DOHH2 (cell line): ENCODE results near the gene PCYOX1L.

Experiments used
- H3F3A ChIP-seq: fragments of 200-600 bp; sonication (generic), shearing (Covaris generic); 2 replicates; pipeline ENCODE4 v1.6.0; 2016; ENCODE audit warnings: antibody characterized with exemption, mild to moderate bottlenecking; ENCODE audit not compliant: control insufficient read depth, insufficient read depth
- H3K27ac ChIP-seq: fragments of 200-600 bp; sonication (generic); 2 replicates; pipeline ENCODE4 v1.5.1; 2014; ENCODE audit warnings: low read depth, mild to moderate bottlenecking, low read length, moderate library complexity
- H3K27me3 ChIP-seq: fragments of 200-600 bp; sonication (generic); 2 replicates; pipeline ENCODE4 v1.6.1; 2014; ENCODE audit warnings: mild to moderate bottlenecking, low read length, mixed read lengths; ENCODE audit not compliant: control insufficient read depth
- H3K36me3 ChIP-seq: fragments of 200-600 bp; sonication (generic); 2 replicates; pipeline ENCODE4 v1.6.1; 2014; ENCODE audit warnings: mild to moderate bottlenecking, low read length, moderate library complexity, mixed read lengths; ENCODE audit not compliant: control insufficient read depth
- H3K4me1 ChIP-seq: fragments of 200-600 bp; sonication (generic); 2 replicates; pipeline ENCODE4 v1.6.1; 2014; ENCODE audit warnings: mild to moderate bottlenecking, low read length, mixed read lengths; ENCODE audit not compliant: control insufficient read depth
- H3K4me2 ChIP-seq: fragments of 200-600 bp; sonication (generic); 2 replicates; pipeline ENCODE4 v1.6.0; 2014; ENCODE audit warnings: mild to moderate bottlenecking, low read length, moderate library complexity
- H3K4me3 ChIP-seq: fragments of 200-600 bp; sonication (generic); 2 replicates; pipeline ENCODE4 v1.5.1; 2014; ENCODE audit warnings: mild to moderate bottlenecking, low read length, mixed read lengths
- H3K79me2 ChIP-seq: fragments of 200-600 bp; sonication (generic); 2 replicates; pipeline ENCODE4 v1.6.1; 2014; ENCODE audit warnings: mild to moderate bottlenecking, low read length, mixed read lengths; ENCODE audit not compliant: control insufficient read depth
- H3K9me2 ChIP-seq: fragments of 200-600 bp; sonication (generic); replicated peaks from 2 replicates; pipeline ENCODE4 v1.6.1; 2014; ENCODE audit warnings: mild to moderate bottlenecking, low read length, mixed read lengths; ENCODE audit not compliant: control insufficient read depth
- H3K9me3 ChIP-seq: fragments of 200-600 bp; sonication (generic); 2 replicates; pipeline ENCODE4 v1.6.1; 2014; ENCODE audit warnings: antibody characterized with exemption, low read length, mixed read lengths; ENCODE audit not compliant: control insufficient read depth, insufficient read depth
- H4K20me1 ChIP-seq: fragments of 200-600 bp; sonication (generic); 2 replicates; pipeline ENCODE4 v1.6.0; 2014; ENCODE audit warnings: low read depth, mild to moderate bottlenecking, antibody characterized with exemption, low read length, moderate library complexity; ENCODE audit not compliant: control insufficient read depth, insufficient read depth
- CTCF ChIP-seq: fragments of 200-600 bp; sonication (generic); IDR thresholded peaks from one replicate; pipeline ENCODE4 v1.5.1; 2014; ENCODE audit warnings: antibody characterized with exemption, mild to moderate bottlenecking, low read depth, low read length; ENCODE audit not compliant: poor library complexity, severe bottlenecking
- EZH2phosphoT487 ChIP-seq: fragments of 200-600 bp; sonication (generic); IDR thresholded peaks from 2 replicates; pipeline ENCODE4 v1.6.1; 2017; ENCODE audit warnings: borderline replicate concordance, mild to moderate bottlenecking, antibody characterized with exemption, low read length, moderate library complexity, mixed read lengths

Gene PCYOX1L

GRCh38 chr5:149320791-149321330 lies 37.0 kb upstream of the PCYOX1L start:
- Histone ChIP-seq H3K27ac (no peak overlapping the region), H3K36me3 (no peaks in the 10 kb centered on the region)

GRCh38 chr5:149322518-149322917 lies 35.3 kb upstream of the PCYOX1L start:
- Histone ChIP-seq H3K9me2 (no peaks in the 10 kb centered on the region; the same call in 1 of the 2 replicates), H3K36me3 (no peaks in the 10 kb centered on the region), H3K4me2 (no peak overlapping the region), H3K4me3 (no peak overlapping the region), H3K27me3 (no peaks in the 10 kb centered on the region), H4K20me1 (no peaks in the 10 kb centered on the region), H3K27ac (no peak overlapping the region), H3K79me2 (no peaks in the 10 kb centered on the region), H3K4me1 (no peaks in the 10 kb centered on the region), H3F3A (no peaks in the 10 kb centered on the region), H3K9me3 (no peaks in the 10 kb centered on the region)
- TF ChIP-seq EZH2phosphoT487, result no peak
- TF ChIP-seq CTCF, result no peak

More at GRCh38 chr5:149320791-149321330, 37.0 kb upstream of the PCYOX1L start:
- H3K79me2 ChIP-seq, result no peaks in the 10 kb centered on the region
- H4K20me1 ChIP-seq, result no peaks in the 10 kb centered on the region
- no peaks in the 10 kb centered on the region for H3K27me3 ChIP-seq
- no peaks in the 10 kb centered on the region for H3K9me3 ChIP-seq
- no peak overlapping the region for H3K4me2 ChIP-seq
- H3K4me1 ChIP-seq, result no peaks in the 10 kb centered on the region
- H3F3A ChIP-seq, result no peaks in the 10 kb centered on the region
- no peak overlapping the region for H3K4me3 ChIP-seq
- no peaks in the 10 kb centered on the region; the same call in 1 of the 2 replicates for H3K9me2 ChIP-seq
- TF ChIP-seq CTCF (no peak), EZH2phosphoT487 (no peak)

- no peaks in the 10 kb centered on the region for H3K4me1 ChIP-seq
These were observed 34.6 kb upstream of the PCYOX1L start for GRCh38 chr5:149323210-149323609.

GRCh38 chr5:149323621-149324205 lies 34.1 kb upstream of the PCYOX1L start:
- Histone ChIP-seq H3K36me3 (no peaks in the 10 kb centered on the region), H3K27me3 (no peaks in the 10 kb centered on the region), H3K9me3 (no peaks in the 10 kb centered on the region), H3K79me2 (no peaks in the 10 kb centered on the region), H3K4me1 (no peaks in the 10 kb centered on the region), H3F3A (no peaks in the 10 kb centered on the region), H3K4me2 (no peak overlapping the region), H3K27ac (no peak overlapping the region), H3K4me3 (no peak overlapping the region), H3K9me2 (no peaks in the 10 kb centered on the region; the same call in 1 of the 2 replicates), H4K20me1 (no peaks in the 10 kb centered on the region)
- TF ChIP-seq EZH2phosphoT487 (no peak), CTCF (no peak)

More at GRCh38 chr5:149323210-149323609, 34.6 kb upstream of the PCYOX1L start:
- Histone ChIP-seq H3K27ac (no peak overlapping the region), H3K79me2 (no peaks in the 10 kb centered on the region), H3K9me3 (no peaks in the 10 kb centered on the region), H3K9me2 (no peaks in the 10 kb centered on the region; the same call in 1 of the 2 replicates), H3K27me3 (no peaks in the 10 kb centered on the region), H3F3A (no peaks in the 10 kb centered on the region), H3K4me2 (no peak overlapping the region), H4K20me1 (no peaks in the 10 kb centered on the region), H3K4me3 (no peak overlapping the region), H3K36me3 (no peaks in the 10 kb centered on the region)
- no peak for TF ChIP-seq EZH2phosphoT487
